Measurements from ENCODE around the gene MC2R. TPM values are rescaled to one million over a fixed set of nuclear protein-coding genes. Genes with fewer than 3 reads are reported as not detected.

The MC2R gene
- total and polyA plus RNA-seq, 2 of the 4 experiments (the other 2 are of a cell fraction): not detected

DNA sequence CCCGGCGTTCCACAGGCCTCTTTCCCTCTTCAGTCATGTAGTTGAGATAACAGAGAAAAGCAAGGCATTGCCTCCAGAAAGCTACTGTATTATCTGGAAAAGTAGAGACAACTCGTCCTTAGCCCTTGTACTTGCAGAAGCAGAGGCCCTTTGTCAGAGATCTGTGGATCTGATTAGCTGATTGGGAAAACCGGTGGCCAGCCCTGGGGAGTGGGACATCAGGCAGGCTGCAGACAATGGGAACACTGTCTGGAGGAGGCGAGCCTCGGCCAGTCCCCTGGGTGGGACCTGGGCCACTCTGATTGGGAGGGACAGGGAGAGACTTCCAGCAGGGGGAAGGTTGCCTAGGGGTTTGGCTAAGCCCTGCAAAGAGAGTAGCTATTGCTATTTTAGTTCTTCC is 1.2 kb upstream of the MC2R start:
- Histone ChIP-seq H3K14ac (replicated peaks; ENCODE audit: low read depth, low read length) (no peak overlapping the region), H4K20me1 (ENCODE audit: insufficient read depth, low read length) (no peaks in the 10 kb centered on the region), H3K4me3 (ENCODE audit: insufficient read depth, low read depth, low read length) (no peak overlapping the region), H3K56ac (ENCODE audit: extremely low read depth, insufficient read depth, low read length) (no peak overlapping the region), H3K79me1 (ENCODE audit: low read depth in 1 of 2, low read length in 2 of 2) (no peaks in the 10 kb centered on the region), H3K9ac (ENCODE audit: low read depth, low read length) (no peak overlapping the region), H2BK120ac (ENCODE audit: low read depth, low read length) (no peak overlapping the region), H3K36me3 (ENCODE audit: control insufficient read depth, insufficient read depth, low read length) (no peaks in the 10 kb centered on the region), H2BK20ac (ENCODE audit: low read depth, low read length) (no peak overlapping the region), H3K27me3 (ENCODE audit: control insufficient read depth, insufficient read depth, low read length) (no peaks in the 10 kb centered on the region), H2AFZ (replicated peaks; ENCODE audit: low read length, poor library complexity) (no peak overlapping the region), H4K5ac (ENCODE audit: low read depth, low read length) (no peak overlapping the region), H4K91ac (ENCODE audit: insufficient read depth, low read depth, low read length) (no peak overlapping the region), H3K9me1 (ENCODE audit: insufficient read depth, low read length) (no peaks in the 10 kb centered on the region), H3K9me3 (ENCODE audit: control insufficient read depth, insufficient read depth, low read length) (peaks cover 27% of the 10 kb centered on the region), H2BK15ac (ENCODE audit: low read depth, low read length) (no peak overlapping the region), H4K8ac (ENCODE audit: low read depth in 2 of 2, low read length in 2 of 2) (no peak overlapping the region), H3K4ac (ENCODE audit: low read depth, low read length) (no peak overlapping the region), H2BK5ac (ENCODE audit: low read depth, low read length, poor library complexity, severe bottlenecking) (no peak overlapping the region), H3K27ac (ENCODE audit: insufficient read depth, low read length) (no peak overlapping the region), H3K4me1 (ENCODE audit: control insufficient read depth, insufficient read depth, low read length) (no peaks in the 10 kb centered on the region), H3K23ac (ENCODE audit: low read depth, low read length) (no peak overlapping the region), H3K18ac (ENCODE audit: low read depth, low read length) (no peak overlapping the region), H3K4me2 (ENCODE audit: low read depth, low read length) (no peak overlapping the region), H2AK5ac (ENCODE audit: low read depth, low read length) (no peak overlapping the region), H2AK9ac (replicated peaks; ENCODE audit: low read depth, low read length, poor library complexity) (no peak overlapping the region)
- 20% methylated on average over 1 of the region's 6 CpGs; no CpG with 5 or more reads in 1 of the 2 experiments for WGBS, 2 experiments (ENCODE audit: extremely low coverage in 2 of 2, insufficient read length in 1 of 2)
- CTCF ChIA-PET: no interaction called here
- DNase-seq (no peak), ATAC-seq (ENCODE audit: low read depth) (no peak)
- intact Hi-C loops (cut with micrococcal nuclease) (no loop called here), in situ Hi-C loops (cut with MboI; ENCODE audit: low sequenced_read_pairs) (no loop called here), dilution Hi-C loops (cut with HindIII; ENCODE audit: low sequenced_read_pairs, unreplicated experiment) (no loop called here)
- TF ChIP-seq MXI1 (IDR thresholded peaks at IDR 0.05; ENCODE audit: borderline replicate concordance, low read depth, low read length) (no peak), RFX5 (IDR thresholded peaks at IDR 0.05; ENCODE audit: low read depth, low read length) (no peak), FOS (IDR thresholded peaks at IDR 0.05; ENCODE audit: low read depth, low read length) (no peak), CHD1 (IDR thresholded peaks at IDR 0.05; ENCODE audit: low read depth, low read length) (no peak), MAFK (IDR thresholded peaks at IDR 0.05; ENCODE audit: low read depth, low read length) (no peak), NFE2L2 (IDR thresholded peaks at IDR 0.05; ENCODE audit: low read depth, low read length) (no peak), POLR2A (IDR thresholded peaks at IDR 0.05; ENCODE audit: low read depth, low read length) (no peak), BHLHE40 (IDR thresholded peaks at IDR 0.05; ENCODE audit: low read depth, low read length) (no peak), RAD21 (IDR thresholded peaks at IDR 0.05; ENCODE audit: low read length) (no peak), SMC3 (IDR thresholded peaks at IDR 0.05; ENCODE audit: low read depth, low read length) (no peak), CEBPB (IDR thresholded peaks at IDR 0.05; ENCODE audit: low read depth, low read length) (no peak), MAZ (IDR thresholded peaks at IDR 0.05; ENCODE audit: borderline replicate concordance, low read depth, low read length) (no peak), RCOR1 (IDR thresholded peaks at IDR 0.05; ENCODE audit: insufficient replicate concordance, low read length) (no peak)
- TF ChIP-seq, protein P1, sequence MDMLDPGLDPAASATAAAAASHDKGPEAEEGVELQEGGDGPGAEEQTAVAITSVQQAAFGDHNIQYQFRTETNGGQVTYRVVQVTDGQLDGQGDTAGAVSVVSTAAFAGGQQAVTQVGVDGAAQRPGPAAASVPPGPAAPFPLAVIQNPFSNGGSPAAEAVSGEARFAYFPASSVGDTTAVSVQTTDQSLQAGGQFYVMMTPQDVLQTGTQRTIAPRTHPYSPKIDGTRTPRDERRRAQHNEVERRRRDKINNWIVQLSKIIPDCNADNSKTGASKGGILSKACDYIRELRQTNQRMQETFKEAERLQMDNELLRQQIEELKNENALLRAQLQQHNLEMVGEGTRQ (IDR thresholded peaks at IDR 0.05; ENCODE audit: low read depth, low read length): no peak
- TF ChIP-seq, protein P2, sequence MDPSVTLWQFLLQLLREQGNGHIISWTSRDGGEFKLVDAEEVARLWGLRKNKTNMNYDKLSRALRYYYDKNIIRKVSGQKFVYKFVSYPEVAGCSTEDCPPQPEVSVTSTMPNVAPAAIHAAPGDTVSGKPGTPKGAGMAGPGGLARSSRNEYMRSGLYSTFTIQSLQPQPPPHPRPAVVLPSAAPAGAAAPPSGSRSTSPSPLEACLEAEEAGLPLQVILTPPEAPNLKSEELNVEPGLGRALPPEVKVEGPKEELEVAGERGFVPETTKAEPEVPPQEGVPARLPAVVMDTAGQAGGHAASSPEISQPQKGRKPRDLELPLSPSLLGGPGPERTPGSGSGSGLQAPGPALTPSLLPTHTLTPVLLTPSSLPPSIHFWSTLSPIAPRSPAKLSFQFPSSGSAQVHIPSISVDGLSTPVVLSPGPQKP (IDR thresholded peaks at IDR 0.05; ENCODE audit: borderline replicate concordance, low read depth, low read length): no peak
- TF ChIP-seq, protein P3, sequence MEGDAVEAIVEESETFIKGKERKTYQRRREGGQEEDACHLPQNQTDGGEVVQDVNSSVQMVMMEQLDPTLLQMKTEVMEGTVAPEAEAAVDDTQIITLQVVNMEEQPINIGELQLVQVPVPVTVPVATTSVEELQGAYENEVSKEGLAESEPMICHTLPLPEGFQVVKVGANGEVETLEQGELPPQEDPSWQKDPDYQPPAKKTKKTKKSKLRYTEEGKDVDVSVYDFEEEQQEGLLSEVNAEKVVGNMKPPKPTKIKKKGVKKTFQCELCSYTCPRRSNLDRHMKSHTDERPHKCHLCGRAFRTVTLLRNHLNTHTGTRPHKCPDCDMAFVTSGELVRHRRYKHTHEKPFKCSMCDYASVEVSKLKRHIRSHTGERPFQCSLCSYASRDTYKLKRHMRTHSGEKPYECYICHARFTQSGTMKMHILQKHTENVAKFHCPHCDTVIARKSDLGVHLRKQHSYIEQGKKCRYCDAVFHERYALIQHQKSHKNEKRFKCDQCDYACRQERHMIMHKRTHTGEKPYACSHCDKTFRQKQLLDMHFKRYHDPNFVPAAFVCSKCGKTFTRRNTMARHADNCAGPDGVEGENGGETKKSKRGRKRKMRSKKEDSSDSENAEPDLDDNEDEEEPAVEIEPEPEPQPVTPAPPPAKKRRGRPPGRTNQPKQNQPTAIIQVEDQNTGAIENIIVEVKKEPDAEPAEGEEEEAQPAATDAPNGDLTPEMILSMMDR (conservative IDR thresholded peaks at IDR 0.05; ENCODE audit: low read depth, low read length): no peak
- POLR2A ChIA-PET (ENCODE audit: unreplicated experiment): no interaction called here
- BruUV-seq (replicated peaks): no TSS peak

All from IMR-90 (cell line).